ENCODE data around the gene TSR3.
A peak's percentile ranks its signal among the peaks of the same experiment; 100 is the strongest.

Gene TSR3

DNA sequence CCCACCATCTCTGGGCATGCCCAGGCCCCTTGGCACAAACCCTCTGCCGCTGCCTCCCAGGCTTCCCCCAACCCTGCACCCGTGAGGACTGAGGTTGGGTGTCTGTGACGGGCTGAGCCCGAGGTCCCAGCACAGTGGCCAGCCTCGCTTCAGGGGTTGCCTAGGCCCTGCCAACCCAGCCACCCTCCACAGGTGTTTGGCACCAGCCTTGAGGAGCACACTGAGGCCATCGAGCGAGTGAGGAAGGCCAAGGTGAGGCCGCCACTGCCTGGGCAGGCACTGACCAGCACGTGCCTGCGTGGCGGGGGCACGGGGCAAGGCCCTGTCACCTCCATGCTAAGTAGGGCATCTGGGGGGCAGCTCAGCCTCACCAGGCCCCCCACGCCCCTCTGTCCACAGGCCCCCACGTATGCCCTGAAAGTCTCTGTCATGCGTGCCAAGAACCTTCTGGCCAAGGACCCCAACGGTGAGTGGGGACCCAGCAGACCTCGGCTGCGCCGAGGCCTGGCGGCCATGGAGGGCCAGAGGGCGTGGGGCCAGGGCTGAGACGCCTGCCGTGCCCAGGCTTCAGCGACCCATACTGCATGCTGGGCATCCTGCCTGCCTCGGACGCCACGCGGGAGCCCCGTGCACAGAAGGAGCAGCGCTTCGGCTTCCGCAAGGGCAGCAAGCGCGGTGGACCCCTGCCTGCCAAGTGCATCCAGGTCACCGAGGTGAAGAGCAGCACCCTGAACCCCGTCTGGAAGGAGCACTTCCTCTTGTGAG lies 10.8 kb downstream of the TSR3 start:
- no peak overlapping the region for H3K27ac Mint-ChIP-seq
- no peaks in the 10 kb centered on the region for H3K9me3 Mint-ChIP-seq
- H3K36me3 Mint-ChIP-seq (ENCODE audit: low read depth), result no peaks in the 10 kb centered on the region
- no peak overlapping the region for H3K4me3 Mint-ChIP-seq
- peaks cover 9% of the 10 kb centered on the region for H3K27me3 Mint-ChIP-seq (ENCODE audit: low read depth)
- peaks cover 12% of the 10 kb centered on the region for H3K4me1 Mint-ChIP-seq (ENCODE audit: low read depth)

DNA sequence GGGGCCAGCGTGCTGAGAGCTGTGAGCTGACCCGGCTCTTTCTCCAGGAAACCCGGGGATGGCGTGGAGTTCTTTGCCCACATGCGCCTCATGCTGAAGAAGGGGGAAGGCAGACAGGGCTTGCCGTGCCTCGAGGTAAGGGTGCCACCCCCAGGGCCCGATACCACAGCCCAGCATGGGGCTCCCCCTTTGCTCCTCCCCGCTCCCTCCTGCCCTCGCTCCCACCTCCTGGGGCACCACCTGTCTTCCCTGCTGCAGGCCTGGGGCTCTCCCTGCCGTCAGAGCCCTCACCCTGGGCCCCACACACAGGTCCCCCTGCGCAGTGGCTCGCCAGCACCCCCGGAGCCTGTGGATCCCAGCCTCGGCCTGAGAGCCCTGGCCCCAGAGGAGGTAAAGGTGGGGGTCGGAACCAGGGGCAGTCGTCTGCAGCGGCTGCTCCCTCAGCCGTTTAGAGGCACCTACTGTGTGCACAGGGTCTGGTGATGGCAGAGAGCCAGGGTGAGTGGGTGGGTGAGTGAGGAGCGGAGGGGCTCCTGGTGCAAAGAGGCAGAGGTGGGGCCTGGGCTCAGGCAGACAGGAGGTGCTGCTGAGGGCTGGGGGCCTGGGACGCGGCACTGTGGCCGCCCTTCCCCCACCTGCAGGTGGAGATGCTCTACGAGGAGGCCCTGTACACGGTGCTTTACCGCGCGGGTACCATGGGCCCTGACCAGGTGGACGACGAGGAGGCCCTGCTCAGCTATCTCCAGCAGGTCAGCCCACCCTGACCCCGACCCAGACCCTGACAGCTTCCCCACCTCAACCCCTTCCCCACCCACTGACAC lies 12.6 kb downstream of the TSR3 start:
- Mint-ChIP-seq H3K36me3 (ENCODE audit: low read depth) (no peaks in the 10 kb centered on the region), H3K4me3 (no peak overlapping the region), H3K27ac (no peak overlapping the region), H3K9me3 (no peaks in the 10 kb centered on the region), H3K4me1 (ENCODE audit: low read depth) (peaks cover 12% of the 10 kb centered on the region), H3K27me3 (ENCODE audit: low read depth) (peaks cover 21% of the 10 kb centered on the region)

DNA sequence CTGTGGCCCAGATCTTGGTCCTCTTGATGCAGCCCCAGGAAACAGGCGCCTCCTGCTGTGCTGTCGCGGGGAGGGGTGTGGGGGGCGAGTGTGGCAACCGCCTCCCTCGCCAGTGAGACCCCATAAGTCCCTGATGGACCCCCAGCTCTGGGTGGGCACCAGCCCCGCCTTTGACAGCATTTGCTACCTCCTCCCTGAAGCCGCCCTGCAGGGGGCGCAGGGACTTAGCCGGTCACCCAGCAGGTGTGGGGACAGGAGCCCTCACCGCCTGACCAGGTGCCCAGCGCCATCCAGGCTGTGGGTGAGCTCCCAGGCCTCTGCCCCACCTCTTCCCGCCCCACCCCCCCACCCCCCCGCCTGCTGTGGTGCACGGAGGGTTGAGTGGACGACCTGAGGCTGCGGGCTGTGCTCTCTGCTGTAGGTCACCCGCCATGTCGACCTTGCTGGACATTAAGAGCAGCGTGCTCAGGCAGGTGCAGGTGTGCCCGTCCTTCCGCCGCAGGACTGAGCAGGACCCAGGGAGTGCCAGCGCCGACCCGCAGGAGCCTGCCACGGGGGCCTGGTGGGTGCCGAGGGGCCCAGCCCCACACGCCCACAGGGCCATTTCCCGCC lies 13.5 kb downstream of the TSR3 start:
- peaks cover 8% of the 10 kb centered on the region for H3K4me1 Mint-ChIP-seq (ENCODE audit: low read depth)
- H3K27me3 Mint-ChIP-seq (ENCODE audit: low read depth), result peaks cover 21% of the 10 kb centered on the region
- no peaks in the 10 kb centered on the region for H3K36me3 Mint-ChIP-seq (ENCODE audit: low read depth)
- H3K27ac Mint-ChIP-seq, result no peak overlapping the region
- no peak overlapping the region for H3K4me3 Mint-ChIP-seq
- no peaks in the 10 kb centered on the region for H3K9me3 Mint-ChIP-seq

DNA sequence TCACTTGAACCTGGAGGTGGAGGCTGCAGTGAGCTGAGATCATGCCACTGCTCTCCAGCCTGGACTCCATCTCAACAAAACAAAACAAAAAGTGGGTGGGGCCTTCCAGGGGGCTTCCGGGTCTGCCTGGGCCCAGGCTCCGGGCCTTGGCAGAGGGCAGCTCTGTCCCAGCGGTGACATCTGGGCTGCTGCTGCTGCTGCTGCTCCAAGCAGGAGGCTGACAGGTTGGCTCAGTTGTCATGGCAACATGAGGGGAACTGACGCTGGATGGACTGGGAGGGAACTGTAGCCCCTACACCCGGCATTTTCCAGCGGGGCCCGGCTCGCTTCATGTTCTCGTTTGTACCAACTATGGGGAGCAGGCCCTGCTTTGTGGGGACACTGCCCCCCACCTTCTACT lies 14.2 kb downstream of the TSR3 start:
- peaks cover 25% of the 10 kb centered on the region for H3K27me3 Mint-ChIP-seq (ENCODE audit: low read depth)
- H3K4me3 Mint-ChIP-seq, result no peak overlapping the region
- H3K27ac Mint-ChIP-seq, result no peak overlapping the region
- H3K4me1 Mint-ChIP-seq (ENCODE audit: low read depth), result peaks cover 5% of the 10 kb centered on the region
- H3K9me3 Mint-ChIP-seq, result no peaks in the 10 kb centered on the region
- H3K36me3 Mint-ChIP-seq (ENCODE audit: low read depth), result no peaks in the 10 kb centered on the region

DNA sequence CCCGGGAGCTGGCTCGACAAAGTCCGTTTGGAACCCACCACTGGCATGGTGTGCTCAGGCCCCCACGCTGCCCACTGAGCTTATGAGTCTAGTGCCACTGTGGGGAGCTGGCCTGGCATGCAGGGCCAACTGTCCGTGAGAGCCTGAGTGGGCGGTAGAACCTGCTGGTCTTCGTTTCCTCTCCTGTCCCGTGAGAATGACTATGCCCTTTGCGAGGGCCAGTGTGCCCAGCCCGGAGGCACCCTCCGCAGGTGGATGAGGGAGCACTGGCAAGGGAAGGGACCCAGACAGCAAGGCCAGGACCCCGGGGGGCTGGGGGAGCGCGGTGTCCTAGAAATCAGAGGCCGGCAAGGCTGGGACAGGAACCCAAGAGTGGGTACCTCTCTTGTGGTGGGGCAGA lies 15.1 kb downstream of the TSR3 start:
- peaks cover 33% of the 10 kb centered on the region for H3K27me3 Mint-ChIP-seq (ENCODE audit: low read depth)
- H3K27ac Mint-ChIP-seq, result no peak overlapping the region
- no peaks in the 10 kb centered on the region for H3K36me3 Mint-ChIP-seq (ENCODE audit: low read depth)
- H3K9me3 Mint-ChIP-seq, result no peaks in the 10 kb centered on the region
- H3K4me3 Mint-ChIP-seq, result no peak overlapping the region
- H3K4me1 Mint-ChIP-seq (ENCODE audit: low read depth), result peaks cover 8% of the 10 kb centered on the region

DNA sequence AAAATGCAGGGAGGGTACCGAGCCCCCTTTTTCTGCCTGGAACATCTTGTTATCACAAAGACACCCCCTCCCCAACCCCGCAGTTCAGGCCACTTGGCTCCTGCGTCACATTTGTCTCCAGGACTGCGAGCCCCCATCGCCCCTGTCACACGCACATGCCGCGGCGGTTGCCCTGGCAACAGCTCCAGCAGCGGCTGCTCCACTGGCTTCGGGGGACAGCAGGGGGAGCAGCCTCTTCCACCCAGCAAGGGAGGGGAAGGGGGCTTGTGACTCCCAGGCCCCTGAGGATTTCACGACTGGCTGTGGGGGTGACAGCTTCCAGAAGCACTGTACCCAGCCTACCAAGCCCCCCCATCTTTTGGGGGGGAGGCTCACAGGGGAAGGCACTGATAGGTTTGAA lies 15.7 kb downstream of the TSR3 start:
- H3K4me3 Mint-ChIP-seq, result no peak overlapping the region
- H3K27ac Mint-ChIP-seq, result no peak overlapping the region
- peaks cover 9% of the 10 kb centered on the region for H3K4me1 Mint-ChIP-seq (ENCODE audit: low read depth)
- no peaks in the 10 kb centered on the region for H3K9me3 Mint-ChIP-seq
- peaks cover 34% of the 10 kb centered on the region for H3K27me3 Mint-ChIP-seq (ENCODE audit: low read depth)
- H3K36me3 Mint-ChIP-seq (ENCODE audit: low read depth), result no peaks in the 10 kb centered on the region

DNA sequence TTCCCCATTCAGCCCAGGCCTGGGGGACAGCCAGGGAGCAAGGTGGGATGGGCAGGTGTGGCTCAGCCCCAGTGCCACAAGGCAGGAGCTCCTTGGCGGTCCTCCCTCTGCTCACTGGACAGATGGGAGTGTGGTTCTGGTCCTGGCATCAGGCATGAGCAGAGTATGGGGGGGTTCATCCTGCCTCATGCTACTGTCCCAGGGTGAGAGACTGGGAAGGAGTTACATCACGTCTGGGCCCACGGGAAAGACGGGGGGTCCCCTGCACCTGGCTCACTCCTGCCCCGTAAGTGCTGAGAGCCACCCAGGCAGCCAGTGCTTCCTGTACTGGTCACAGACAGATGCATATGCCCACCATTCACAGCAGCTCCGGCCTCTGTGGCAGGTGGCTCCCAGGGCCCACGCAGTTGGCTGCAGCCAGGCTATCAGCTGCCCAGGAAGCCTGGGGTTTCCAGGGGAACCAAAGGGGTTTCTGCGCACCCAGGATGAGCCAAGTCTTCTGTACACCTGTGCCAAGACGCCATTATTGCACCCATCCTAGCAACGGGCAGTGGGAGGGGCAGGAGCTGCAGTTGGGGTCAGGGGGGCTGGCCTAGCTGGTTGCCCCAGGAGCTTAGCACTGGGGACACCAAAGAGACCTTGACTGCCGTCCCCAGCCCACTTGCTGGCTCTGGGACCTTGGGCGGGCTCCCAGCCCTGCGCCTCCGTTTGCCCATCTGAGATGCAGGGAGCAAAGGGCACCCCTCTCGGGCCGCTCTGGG lies 16.3 kb downstream of the TSR3 start:
- no peaks in the 10 kb centered on the region for H3K36me3 Mint-ChIP-seq (ENCODE audit: low read depth)
- H3K27me3 Mint-ChIP-seq (ENCODE audit: low read depth), result peaks cover 34% of the 10 kb centered on the region
- peaks cover 9% of the 10 kb centered on the region for H3K4me1 Mint-ChIP-seq (ENCODE audit: low read depth)
- no peaks in the 10 kb centered on the region for H3K9me3 Mint-ChIP-seq
- H3K4me3 Mint-ChIP-seq, result no peak overlapping the region
- H3K27ac Mint-ChIP-seq, result no peak overlapping the region

DNA sequence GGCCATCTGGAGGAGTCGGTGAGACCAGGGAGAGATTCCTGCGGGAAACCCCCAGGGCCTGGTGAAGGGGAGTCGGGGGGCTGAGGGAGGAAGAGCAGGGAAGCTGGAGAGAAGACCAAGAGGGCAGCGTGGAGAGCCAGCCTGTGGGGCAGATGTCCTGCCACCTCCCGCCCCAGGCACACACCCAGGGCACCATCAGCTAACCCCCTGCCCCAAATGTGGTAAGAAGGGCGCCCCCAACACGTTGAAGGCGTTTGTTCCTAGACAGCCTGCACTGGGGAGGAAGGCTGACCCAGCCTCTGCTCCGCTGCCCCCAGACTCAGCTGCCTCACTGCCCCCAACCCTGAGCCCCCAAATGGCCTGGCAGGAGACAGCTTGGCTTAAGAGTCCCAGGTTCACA lies 16.9 kb downstream of the TSR3 start:
- Mint-ChIP-seq H3K27ac (no peak overlapping the region), H3K4me3 (no peak overlapping the region), H3K4me1 (ENCODE audit: low read depth) (peaks cover 9% of the 10 kb centered on the region), H3K27me3 (ENCODE audit: low read depth) (peaks cover 34% of the 10 kb centered on the region), H3K9me3 (no peaks in the 10 kb centered on the region), H3K36me3 (ENCODE audit: low read depth) (no peaks in the 10 kb centered on the region)

DNA sequence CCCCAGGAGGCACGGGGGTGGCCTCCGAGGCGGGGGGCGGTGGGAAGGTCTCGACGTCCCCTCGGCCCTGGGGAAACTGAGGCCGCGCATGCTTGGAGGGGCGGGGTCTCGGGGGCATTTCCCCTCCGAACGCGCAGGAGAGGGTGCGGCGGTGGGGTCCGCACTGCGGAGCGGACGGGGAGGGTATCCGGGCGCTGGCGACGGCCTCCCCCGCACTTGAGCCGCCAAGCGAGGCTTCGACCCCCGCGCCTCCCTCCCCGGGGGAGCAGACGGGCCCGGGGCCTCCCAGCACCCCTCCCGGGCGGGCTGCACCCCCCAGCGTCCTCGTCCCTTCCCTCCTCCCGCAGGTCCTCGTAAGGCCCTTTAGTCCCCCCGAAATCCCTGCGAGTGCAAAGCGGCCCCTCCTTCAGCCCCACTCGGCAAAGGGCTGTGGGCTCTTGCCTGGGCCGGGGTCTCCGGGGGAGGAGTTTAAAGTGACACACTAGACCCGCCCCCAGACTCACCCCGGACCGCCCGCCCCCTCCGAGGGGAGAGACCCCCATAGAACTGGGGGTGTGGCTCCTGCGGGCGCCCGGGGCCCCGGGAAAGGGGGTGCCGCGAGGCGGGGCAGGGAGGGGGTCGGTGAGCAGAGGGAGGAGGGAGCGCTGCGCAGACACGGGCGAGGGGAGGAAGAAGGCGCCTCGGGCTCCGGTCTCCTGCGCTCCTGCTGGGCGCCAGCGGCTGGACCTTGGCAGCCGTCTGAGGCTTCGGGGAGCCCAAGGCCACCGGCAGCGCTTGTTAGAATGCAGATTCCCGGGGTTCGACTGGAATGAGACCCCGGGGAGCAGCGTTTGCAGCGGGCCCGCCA lies 17.6 kb downstream of the TSR3 start:
- H3K27me3 Mint-ChIP-seq (ENCODE audit: low read depth), result peaks cover 34% of the 10 kb centered on the region
- no peak overlapping the region for H3K27ac Mint-ChIP-seq

GRCh38 chr16:1333149-1333812 lies 18.4 kb downstream of the TSR3 start, which contains the start of gene BAIAP3:
Gene BAIAP3, plus strand, starts transcription at chr16:1333645. Its CDS starts 4,905 bp downstream, at chr16:1338550.
- no peaks in the 10 kb centered on the region for H3K36me3 Mint-ChIP-seq (ENCODE audit: low read depth)
- H3K4me1 Mint-ChIP-seq (ENCODE audit: low read depth), result peaks cover 9% of the 10 kb centered on the region
- H3K27ac Mint-ChIP-seq, result no peak within 1 kb of the TSS
- no peaks in the 10 kb centered on the region for H3K9me3 Mint-ChIP-seq
- peak within 1 kb of the TSS; percentile 55 for H3K4me3 Mint-ChIP-seq
- H3K27me3 Mint-ChIP-seq (ENCODE audit: low read depth), result peaks cover 34% of the 10 kb centered on the region

More for the DNA sequence above, 17.6 kb downstream of the TSR3 start:
- Mint-ChIP-seq H3K4me1 (ENCODE audit: low read depth) (peaks cover 9% of the 10 kb centered on the region), H3K9me3 (no peaks in the 10 kb centered on the region), H3K4me3 (no peak overlapping the region), H3K36me3 (ENCODE audit: low read depth) (no peaks in the 10 kb centered on the region)

GRCh38 chr16:1332618-1333148 lies 19.0 kb downstream of the TSR3 start:
- peaks cover 9% of the 10 kb centered on the region for H3K4me1 Mint-ChIP-seq (ENCODE audit: low read depth)
- no peaks in the 10 kb centered on the region for H3K9me3 Mint-ChIP-seq
- no peaks in the 10 kb centered on the region for H3K36me3 Mint-ChIP-seq (ENCODE audit: low read depth)
- peak overlapping the region; percentile 55 for H3K4me3 Mint-ChIP-seq
- no peak overlapping the region for H3K27ac Mint-ChIP-seq
- H3K27me3 Mint-ChIP-seq (ENCODE audit: low read depth), result peaks cover 34% of the 10 kb centered on the region

DNA sequence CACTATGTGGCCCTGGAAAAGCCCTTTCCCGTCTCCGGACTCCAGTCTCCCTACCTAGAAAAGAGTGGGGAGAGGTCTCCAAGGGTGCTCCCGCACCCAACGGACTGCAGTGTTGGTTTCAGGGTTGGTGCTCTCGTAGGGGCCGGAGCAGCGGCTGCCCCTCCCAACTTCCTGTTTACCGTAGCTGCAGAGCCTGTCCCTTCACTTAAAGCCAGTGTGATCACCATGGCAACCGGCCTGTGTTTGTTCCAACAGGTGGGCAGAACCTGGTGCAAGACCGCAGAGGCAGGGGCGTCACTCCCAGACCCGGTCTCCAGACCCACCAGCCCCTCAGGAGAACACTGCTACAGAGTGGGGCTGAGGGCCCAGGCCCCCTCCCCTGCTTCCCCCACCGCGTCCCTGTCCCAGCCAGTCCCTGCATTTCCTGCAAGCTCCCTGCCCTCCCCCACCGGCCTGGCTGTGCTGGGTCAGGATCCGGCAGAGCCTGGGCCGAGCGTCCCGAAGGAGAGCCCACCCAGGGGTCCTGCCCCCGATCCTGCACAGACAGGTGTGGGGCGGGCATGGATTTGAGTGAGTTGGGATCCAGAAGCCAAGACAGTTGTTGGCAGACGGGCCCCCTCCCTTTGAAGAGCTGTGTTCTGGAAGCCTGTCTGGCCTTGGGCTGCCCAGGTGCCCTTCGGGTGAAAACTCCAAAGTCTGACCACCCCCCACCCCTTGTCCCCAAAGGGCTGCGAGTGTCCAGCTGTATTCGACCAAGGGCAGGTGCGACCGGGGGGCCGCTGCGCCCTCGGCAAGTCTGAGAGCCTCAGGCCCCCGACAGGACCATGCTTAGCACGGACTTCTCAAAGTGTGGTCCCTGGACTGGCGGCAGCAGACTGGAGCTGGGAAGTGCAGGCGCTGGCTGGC lies 19.7 kb downstream of the TSR3 start:
- no peaks in the 10 kb centered on the region for H3K9me3 Mint-ChIP-seq
- H3K27ac Mint-ChIP-seq, result peak overlapping the region; percentile 55
- H3K36me3 Mint-ChIP-seq (ENCODE audit: low read depth), result no peaks in the 10 kb centered on the region
- peak overlapping the region; percentile 55 for H3K4me3 Mint-ChIP-seq
- peaks cover 9% of the 10 kb centered on the region for H3K4me1 Mint-ChIP-seq (ENCODE audit: low read depth)
- peaks cover 34% of the 10 kb centered on the region for H3K27me3 Mint-ChIP-seq (ENCODE audit: low read depth)

Data from T-helper 1 cell treated with Interleukin-12 subunit alpha and Interleukin-12 subunit beta and Interleukin-4 antibody, amounts not matched to agents 30 μg/mL and 1 μg/mL, for 36 hours (primary cell).